Measurements from ENCODE around the gene IFNA21.
"Not testable (repeated sequence)": the region's sequence is repeated elsewhere in the genome, so short reads cannot be mapped to it uniquely, and the experiment has no call there.

DNA sequence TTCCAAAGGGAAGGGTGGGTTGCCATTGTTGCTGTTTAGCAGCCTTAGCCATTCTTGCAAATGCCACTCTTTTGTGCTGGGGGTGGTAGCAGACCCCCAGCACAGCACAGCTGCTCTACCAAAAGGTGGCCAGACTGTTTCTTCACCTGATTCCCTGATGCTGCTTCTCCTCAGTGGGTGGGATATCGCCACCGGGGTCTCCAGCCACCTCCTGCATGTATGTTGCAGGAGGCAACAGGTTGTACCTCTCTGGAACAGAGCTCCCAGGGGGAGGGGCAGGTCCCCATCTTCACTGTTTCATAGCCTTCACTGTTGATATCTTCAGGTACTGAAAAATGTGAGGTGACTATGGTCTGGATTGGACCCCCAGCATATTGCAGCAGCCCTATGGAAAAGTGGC, 44.3 kb upstream of the IFNA21 start:
- TF ChIP-seq, protein P1, sequence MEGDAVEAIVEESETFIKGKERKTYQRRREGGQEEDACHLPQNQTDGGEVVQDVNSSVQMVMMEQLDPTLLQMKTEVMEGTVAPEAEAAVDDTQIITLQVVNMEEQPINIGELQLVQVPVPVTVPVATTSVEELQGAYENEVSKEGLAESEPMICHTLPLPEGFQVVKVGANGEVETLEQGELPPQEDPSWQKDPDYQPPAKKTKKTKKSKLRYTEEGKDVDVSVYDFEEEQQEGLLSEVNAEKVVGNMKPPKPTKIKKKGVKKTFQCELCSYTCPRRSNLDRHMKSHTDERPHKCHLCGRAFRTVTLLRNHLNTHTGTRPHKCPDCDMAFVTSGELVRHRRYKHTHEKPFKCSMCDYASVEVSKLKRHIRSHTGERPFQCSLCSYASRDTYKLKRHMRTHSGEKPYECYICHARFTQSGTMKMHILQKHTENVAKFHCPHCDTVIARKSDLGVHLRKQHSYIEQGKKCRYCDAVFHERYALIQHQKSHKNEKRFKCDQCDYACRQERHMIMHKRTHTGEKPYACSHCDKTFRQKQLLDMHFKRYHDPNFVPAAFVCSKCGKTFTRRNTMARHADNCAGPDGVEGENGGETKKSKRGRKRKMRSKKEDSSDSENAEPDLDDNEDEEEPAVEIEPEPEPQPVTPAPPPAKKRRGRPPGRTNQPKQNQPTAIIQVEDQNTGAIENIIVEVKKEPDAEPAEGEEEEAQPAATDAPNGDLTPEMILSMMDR (IDR thresholded peaks at IDR 0.05; ENCODE audit: low read length) = not testable (repeated sequence)
- not testable (repeated sequence) for TF ChIP-seq EZH2 (optimal IDR thresholded peaks at IDR 0.05; ENCODE audit: low read depth, low read length)

Measured in MM.1S (cell line).